ENCODE measurements around the gene SLC35D2.

- TF ChIP-seq EP300 (IDR thresholded peaks at IDR 0.05) = no peak
- no peak for TF ChIP-seq CTCF (IDR thresholded peaks at IDR 0.05)
Measured at GRCh38 chr9:96304230-96304629, 79.3 kb downstream of the SLC35D2 start.
